ENCODE data around the gene DYNLT4.

- TF ChIP-seq CTCF (IDR thresholded peaks at IDR 0.05): no peak
- no peak for TF ChIP-seq POLR2A (IDR thresholded peaks at IDR 0.05)
Observed at GRCh38 chr1:44827197-44828002, 20.2 kb upstream of the DYNLT4 start.
